DOHH2 (cell line): ENCODE data around the gene LGALS9C.
"Not testable (repeated sequence)": the region's sequence is repeated elsewhere in the genome, so short reads cannot be mapped to it uniquely, and the experiment has no call there.

Experiments
- H3F3A ChIP-seq: fragments of 200-600 bp; sonication (generic), shearing (Covaris generic); 2 replicates; pipeline ENCODE4 v1.6.0; 2016; ENCODE audit warnings: antibody characterized with exemption, mild to moderate bottlenecking; ENCODE audit not compliant: control insufficient read depth, insufficient read depth
- H3K27ac ChIP-seq: fragments of 200-600 bp; sonication (generic); 2 replicates; pipeline ENCODE4 v1.5.1; 2014; ENCODE audit warnings: low read depth, mild to moderate bottlenecking, low read length, moderate library complexity
- H3K27me3 ChIP-seq: fragments of 200-600 bp; sonication (generic); 2 replicates; pipeline ENCODE4 v1.6.1; 2014; ENCODE audit warnings: mild to moderate bottlenecking, low read length, mixed read lengths; ENCODE audit not compliant: control insufficient read depth
- H3K36me3 ChIP-seq: fragments of 200-600 bp; sonication (generic); 2 replicates; pipeline ENCODE4 v1.6.1; 2014; ENCODE audit warnings: mild to moderate bottlenecking, low read length, moderate library complexity, mixed read lengths; ENCODE audit not compliant: control insufficient read depth
- H3K4me1 ChIP-seq: fragments of 200-600 bp; sonication (generic); 2 replicates; pipeline ENCODE4 v1.6.1; 2014; ENCODE audit warnings: mild to moderate bottlenecking, low read length, mixed read lengths; ENCODE audit not compliant: control insufficient read depth
- H3K4me2 ChIP-seq: fragments of 200-600 bp; sonication (generic); 2 replicates; pipeline ENCODE4 v1.6.0; 2014; ENCODE audit warnings: mild to moderate bottlenecking, low read length, moderate library complexity
- H3K4me3 ChIP-seq: fragments of 200-600 bp; sonication (generic); 2 replicates; pipeline ENCODE4 v1.5.1; 2014; ENCODE audit warnings: mild to moderate bottlenecking, low read length, mixed read lengths
- H3K79me2 ChIP-seq: fragments of 200-600 bp; sonication (generic); 2 replicates; pipeline ENCODE4 v1.6.1; 2014; ENCODE audit warnings: mild to moderate bottlenecking, low read length, mixed read lengths; ENCODE audit not compliant: control insufficient read depth
- H3K9me2 ChIP-seq: fragments of 200-600 bp; sonication (generic); replicated peaks from 2 replicates; pipeline ENCODE4 v1.6.1; 2014; ENCODE audit warnings: mild to moderate bottlenecking, low read length, mixed read lengths; ENCODE audit not compliant: control insufficient read depth
- H3K9me3 ChIP-seq: fragments of 200-600 bp; sonication (generic); 2 replicates; pipeline ENCODE4 v1.6.1; 2014; ENCODE audit warnings: antibody characterized with exemption, low read length, mixed read lengths; ENCODE audit not compliant: control insufficient read depth, insufficient read depth
- H4K20me1 ChIP-seq: fragments of 200-600 bp; sonication (generic); 2 replicates; pipeline ENCODE4 v1.6.0; 2014; ENCODE audit warnings: low read depth, mild to moderate bottlenecking, antibody characterized with exemption, low read length, moderate library complexity; ENCODE audit not compliant: control insufficient read depth, insufficient read depth

The LGALS9C gene

GRCh38 chr17:18527354-18527753 lies 50.8 kb downstream of the LGALS9C start:
- not testable (repeated sequence) for H3K4me2 ChIP-seq, H3K9me3 ChIP-seq, H3K36me3 ChIP-seq, H3K4me3 ChIP-seq, H3K27ac ChIP-seq, H3K9me2 ChIP-seq, H3K4me1 ChIP-seq, H4K20me1 ChIP-seq, H3K27me3 ChIP-seq, H3F3A ChIP-seq, H3K79me2 ChIP-seq

GRCh38 chr17:18528435-18528834 lies 51.8 kb downstream of the LGALS9C start:
- H3K4me2 ChIP-seq = not testable (repeated sequence)

GRCh38 chr17:18528899-18529500 lies 52.4 kb downstream of the LGALS9C start:
- not testable (repeated sequence) for H3K4me1 ChIP-seq, H3K4me3 ChIP-seq, H3K36me3 ChIP-seq, H3K9me3 ChIP-seq, H3K4me2 ChIP-seq, H4K20me1 ChIP-seq, H3K9me2 ChIP-seq, H3K79me2 ChIP-seq, H3K27ac ChIP-seq, H3K27me3 ChIP-seq, H3F3A ChIP-seq

More at GRCh38 chr17:18528435-18528834, 51.8 kb downstream of the LGALS9C start:
- not testable (repeated sequence) for H4K20me1 ChIP-seq, H3K36me3 ChIP-seq, H3K79me2 ChIP-seq, H3K27me3 ChIP-seq, H3K4me1 ChIP-seq, H3K9me3 ChIP-seq, H3K4me3 ChIP-seq, H3K9me2 ChIP-seq, H3K27ac ChIP-seq, H3F3A ChIP-seq

GRCh38 chr17:18530405-18530804 lies 53.8 kb downstream of the LGALS9C start:
- H3K27ac ChIP-seq, H3K4me1 ChIP-seq, H3K4me3 ChIP-seq, H4K20me1 ChIP-seq, H3F3A ChIP-seq, H3K9me3 ChIP-seq, H3K27me3 ChIP-seq, H3K4me2 ChIP-seq, H3K9me2 ChIP-seq, H3K36me3 ChIP-seq, H3K79me2 ChIP-seq: not testable (repeated sequence)

- H3K79me2 ChIP-seq, H4K20me1 ChIP-seq, H3K4me3 ChIP-seq, H3K4me2 ChIP-seq, H3K27ac ChIP-seq, H3K27me3 ChIP-seq, H3K9me2 ChIP-seq, H3K9me3 ChIP-seq, H3K36me3 ChIP-seq, H3K4me1 ChIP-seq, H3F3A ChIP-seq: not testable (repeated sequence)
These were observed 65.6 kb downstream of the LGALS9C start for GRCh38 chr17:18542234-18542633.

- not testable (repeated sequence) for H3K4me1 ChIP-seq, H3K9me2 ChIP-seq, H3K27me3 ChIP-seq, H3K79me2 ChIP-seq, H3K9me3 ChIP-seq, H3K27ac ChIP-seq, H3K36me3 ChIP-seq, H3K4me3 ChIP-seq, H3K4me2 ChIP-seq, H4K20me1 ChIP-seq, H3F3A ChIP-seq
These were observed 66.3 kb downstream of the LGALS9C start for GRCh38 chr17:18542907-18543306.
